Liver (tissue), 9 donors: ENCODE measurements around the gene ZNF223. TPM values are rescaled to one million over a fixed set of nuclear protein-coding genes. Genes with fewer than 3 reads are reported as not detected.

Experiments
- DNase-seq: peaks from one replicate; pipeline ENCODE4 v3.0.0-alpha.2; 2017; ENCODE audit warnings: low spot score
- H3K27ac ChIP-seq, 2 donors: one replicate each; pipeline ENCODE4 v1.7.0; 2013; ENCODE audit warnings: inconsistent platforms in 2 of 2, low read length in 2 of 2, control low read depth in 1 of 2, low read depth in 1 of 2, mild to moderate bottlenecking in 1 of 2
- H3K27me3 ChIP-seq, 4 donors: one replicate each; pipeline versions ENCODE4 v1.6.1 to v1.7.0; 2013; ENCODE audit warnings: low read length in 3 of 4, inconsistent platforms in 1 of 4, mild to moderate bottlenecking in 1 of 4, moderate library complexity in 1 of 4; ENCODE audit not compliant: control insufficient read depth in 4 of 4, insufficient read depth in 4 of 4
- H3K36me3 ChIP-seq, 4 donors: one replicate each; pipeline versions ENCODE4 v1.6.1 to v1.7.0; 2013; ENCODE audit warnings: low read length in 3 of 4, mild to moderate bottlenecking in 3 of 4, low read depth in 1 of 4, moderate library complexity in 1 of 4; ENCODE audit not compliant: control insufficient read depth in 4 of 4, insufficient read depth in 3 of 4
- H3K4me1 ChIP-seq, 4 donors: one replicate each; pipeline versions ENCODE4 v1.6.1 to v1.7.0; 2013; ENCODE audit warnings: low read length in 3 of 4, mild to moderate bottlenecking in 3 of 4, moderate library complexity in 1 of 4; ENCODE audit not compliant: control insufficient read depth in 4 of 4, insufficient read depth in 4 of 4
- H3K4me3 ChIP-seq, 3 donors: one replicate each; pipeline versions ENCODE4 v1.6.1 to v1.7.0; 2013; ENCODE audit warnings: low read length in 3 of 3, control low read depth in 1 of 3, low read depth in 1 of 3, mild to moderate bottlenecking in 1 of 3
- H3K9ac ChIP-seq, 2 donors: one replicate each; pipeline ENCODE4 v1.7.0; 2013; ENCODE audit warnings: low read length in 2 of 2, mild to moderate bottlenecking in 2 of 2, moderate library complexity in 2 of 2, control low read depth in 1 of 2, low read depth in 1 of 2
- H3K9me3 ChIP-seq, 4 donors: one replicate each; pipeline versions ENCODE4 v1.6.1 to v1.7.0; 2013; ENCODE audit warnings: low read length in 3 of 4; ENCODE audit not compliant: control insufficient read depth in 4 of 4
- EGR1 ChIP-seq, 2 donors: IDR thresholded peaks; 2 replicates each; pipeline ENCODE4 v1.6.1; 2016 to 2018; ENCODE audit warnings: antibody characterized with exemption in 2 of 2, low read depth in 2 of 2
- FOXA1 ChIP-seq: IDR thresholded peaks from 2 replicates; pipeline ENCODE4 v1.6.1; 2016; ENCODE audit warnings: antibody characterized with exemption
- FOXA2 ChIP-seq: IDR thresholded peaks from 2 replicates; pipeline ENCODE4 v1.6.1; 2016; ENCODE audit warnings: antibody characterized with exemption
- GABPA ChIP-seq, 2 donors: IDR thresholded peaks in 1 of 2; conservative IDR thresholded peaks in 1 of 2; 2 replicates each; pipeline ENCODE4 v1.6.1; 2016; ENCODE audit warnings: antibody characterized with exemption in 2 of 2, mild to moderate bottlenecking in 1 of 2, moderate library complexity in 1 of 2
- HNF4A ChIP-seq, 2 donors: conservative IDR thresholded peaks; 2 replicates each; pipeline ENCODE4 v1.6.1; 2016; ENCODE audit warnings: antibody characterized with exemption in 2 of 2, mild to moderate bottlenecking in 2 of 2
- HNF4G ChIP-seq: IDR thresholded peaks from 2 replicates; pipeline ENCODE4 v1.6.1; 2016; ENCODE audit warnings: antibody characterized with exemption
- JUND ChIP-seq, 2 donors: IDR thresholded peaks; 2 replicates each; pipeline ENCODE4 v1.6.1; 2016; ENCODE audit warnings: antibody characterized with exemption in 2 of 2
- NR2F2 ChIP-seq: IDR thresholded peaks from 2 replicates; pipeline ENCODE4 v1.6.1; 2016; ENCODE audit warnings: antibody characterized with exemption
- RAD21 ChIP-seq, 2 donors: IDR thresholded peaks; 2 replicates each; pipeline ENCODE4 v1.6.1; 2016; ENCODE audit warnings: antibody characterized with exemption in 2 of 2, mild to moderate bottlenecking in 2 of 2
- RXRA ChIP-seq, 2 donors: IDR thresholded peaks; 2 replicates each; pipeline ENCODE4 v1.6.1; 2017 to 2018; ENCODE audit warnings: antibody characterized with exemption in 2 of 2, mild to moderate bottlenecking in 1 of 2
- SP1 ChIP-seq: IDR thresholded peaks from 2 replicates; pipeline ENCODE4 v1.6.1; 2018; ENCODE audit warnings: antibody characterized with exemption, mild to moderate bottlenecking
- TAF1 ChIP-seq: conservative IDR thresholded peaks from 2 replicates; pipeline ENCODE4 v1.6.1; 2016; ENCODE audit warnings: antibody characterized with exemption, mild to moderate bottlenecking
- YY1 ChIP-seq: IDR thresholded peaks from 2 replicates; pipeline ENCODE4 v1.6.1; 2016; ENCODE audit warnings: antibody characterized with exemption, mild to moderate bottlenecking
- WGBS: extraction: QIAGEN DNeasy Blood & Tissue Kit; methylation state at CpG from one replicate; pipeline ENCODE4 v1.1.7; 2013; 5-methylcytosine and 5-hydroxymethylcytosine counted together
- polyA plus RNA-seq, 2 donors: library from polyadenylated mRNA; stranded (reverse) in 1 of 2; unstranded in 1 of 2; fragments of 200-250 nt in 1 of 2; fragments of >200 nt in 1 of 2; fragmentation: Nextera tagmentation in 1 of 2; extraction: Ambion mirVana in 1 of 2; gene quantifications; one replicate each; pipeline versions ENCODE4 v1.2.1 to v1.2.3, GENCODE V29; 2013 to 2015
- total RNA-seq, 2 donors: library from RNA; depleted of rRNA; stranded (reverse); fragments of >200 nt; gene quantifications; one replicate each; pipeline ENCODE4 v1.2.3, GENCODE V29; 2014
- TF ChIP-seq, protein P1 (sequence below): IDR thresholded peaks from 2 replicates; pipeline ENCODE4 v1.6.1; 2016; ENCODE audit warnings: antibody characterized with exemption
- TF ChIP-seq, protein P2 (sequence below): IDR thresholded peaks from 2 replicates; pipeline ENCODE4 v1.6.1; 2016; ENCODE audit warnings: antibody characterized with exemption, mild to moderate bottlenecking
- TF ChIP-seq, protein P3 (sequence below): fragments of 150-350 bp; IDR thresholded peaks from 2 replicates; pipeline ENCODE4 v1.5.1; 2017; ENCODE audit warnings: improper control_type of control experiment, low read depth, low read length; ENCODE audit not compliant: missing input control
- TF ChIP-seq, protein P4 (sequence below): IDR thresholded peaks from 2 replicates; pipeline ENCODE4 v1.6.1; 2016; ENCODE audit warnings: antibody characterized with exemption
- TF ChIP-seq, protein P5 (sequence below): IDR thresholded peaks from 2 replicates; pipeline ENCODE4 v1.6.1; 2016; ENCODE audit warnings: antibody characterized with exemption
- donor health status: healthy.
- donor health status: healthy.
- donor health status: healthy.
- donor health status: healthy.
- donor health status: healthy.

Gene ZNF223
- total and polyA plus RNA-seq, 4 donors: 1.4 to 2.8 (median 1.9) TPM

DNA sequence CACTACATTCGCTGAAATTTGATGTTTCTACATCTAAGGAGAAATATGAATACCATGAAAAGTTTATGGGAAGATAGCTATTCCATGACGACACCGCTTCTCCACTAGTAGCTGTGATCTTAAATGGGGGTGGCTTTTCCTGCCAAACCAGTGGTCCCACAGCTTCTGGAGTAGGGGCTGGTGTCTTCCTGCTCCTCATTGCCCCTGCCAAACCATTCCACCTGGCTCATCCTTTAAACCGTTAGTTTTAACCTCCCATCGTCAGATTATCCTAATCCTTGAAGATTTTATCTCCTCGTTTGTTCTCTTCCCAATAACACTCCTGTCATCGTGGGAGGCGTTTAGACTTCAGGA lies 49.6 kb upstream of the ZNF223 start:
- Histone ChIP-seq H3K27me3 (no peaks in the 10 kb centered on the region), H3K9ac (peak overlapping the region; percentile 59 to 70), H3K36me3 (peaks cover 0 to 14% (median 7%) of the 10 kb centered on the region in 4 donors), H3K9me3 (peaks cover 14 to 35% (median 24%) of the 10 kb centered on the region in 4 donors), H3K4me3 (peak overlapping the region; percentile 60 to 97 (median 92)), H3K4me1 (peaks cover 5 to 16% (median 13%) of the 10 kb centered on the region in 4 donors), H3K27ac (peak overlapping the region; percentile 58 to 84)
- 11% methylated on average over 8 of the region's 8 CpGs for WGBS
- no peak for TF ChIP-seq SP1
- DNase-seq: no peak

DNA sequence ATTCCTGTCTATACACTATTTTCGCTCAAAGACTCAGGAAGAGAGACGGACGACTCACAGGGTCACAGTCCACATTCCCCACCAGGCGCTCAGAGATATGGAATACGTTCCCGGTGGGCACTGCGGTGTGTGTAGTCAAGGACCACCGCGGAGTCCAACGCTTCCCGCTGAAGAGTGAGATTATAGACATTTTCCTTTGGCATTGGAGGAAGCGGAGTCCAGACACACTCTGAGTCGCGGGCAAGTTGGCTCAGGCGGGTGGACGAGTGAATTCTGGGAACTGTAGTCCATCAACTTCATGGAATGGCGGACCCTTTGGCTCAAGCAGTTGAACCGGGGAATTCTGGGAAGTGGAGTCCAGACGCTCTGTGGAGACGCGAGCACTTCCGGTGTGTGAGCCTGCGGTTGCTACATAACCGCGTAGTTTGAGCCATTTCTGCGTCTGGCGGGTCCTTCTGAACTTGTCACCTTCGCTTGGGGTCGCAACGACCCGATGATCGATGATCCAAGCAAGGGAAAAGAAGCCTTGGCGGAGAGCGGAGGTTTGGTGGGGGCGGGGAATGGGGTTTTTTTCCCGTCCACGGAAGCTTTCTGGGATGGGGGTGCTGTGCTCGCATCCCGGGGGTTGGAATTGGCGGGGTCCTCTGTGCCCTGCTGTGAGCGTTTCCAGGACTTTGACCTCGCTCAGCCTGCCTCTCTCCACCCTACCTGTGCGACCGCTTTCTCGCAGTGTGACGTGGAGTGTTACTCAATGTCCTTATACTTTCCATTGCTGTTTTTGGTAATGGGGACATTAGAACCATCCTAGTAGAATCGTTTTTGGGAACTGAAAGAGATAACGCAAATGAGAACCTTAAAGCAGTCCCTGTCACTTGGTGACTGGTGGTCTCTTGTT lies 49.0 kb upstream of the ZNF223 start, which contains the start of gene ZNF230:
TSS of gene ZNF230 (plus strand) at position 392 of the 895 bp plus-strand sequence. CDS start 4,122 bp downstream, outside the sequence.
- H3K9me3 ChIP-seq: peaks cover 14 to 35% (median 25%) of the 10 kb centered on the region in 4 donors
- H3K4me1 ChIP-seq: peaks cover 5 to 16% (median 13%) of the 10 kb centered on the region in 4 donors
- no peaks in the 10 kb centered on the region for H3K27me3 ChIP-seq
- peak within 1 kb of the TSS; percentile 58 to 84 for H3K27ac ChIP-seq
- peak within 1 kb of the TSS; percentile 60 to 97 (median 92) for H3K4me3 ChIP-seq
- peaks cover 0 to 15% (median 12%) of the 10 kb centered on the region in 4 donors for H3K36me3 ChIP-seq
- peak; percentile 85 for DNase-seq
- WGBS: under 1% methylated on average over 48 of the region's 48 CpGs
- H3K9ac ChIP-seq: peak within 1 kb of the TSS; percentile 70 to 78
- TF ChIP-seq, protein P1, sequence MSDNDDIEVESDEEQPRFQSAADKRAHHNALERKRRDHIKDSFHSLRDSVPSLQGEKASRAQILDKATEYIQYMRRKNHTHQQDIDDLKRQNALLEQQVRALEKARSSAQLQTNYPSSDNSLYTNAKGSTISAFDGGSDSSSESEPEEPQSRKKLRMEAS: peak; percentile 60
- TF ChIP-seq SP1 (peak; percentile 57), RAD21 (IDR thresholded peaks at IDR 0.05) (peak; percentile 37 to 44), TAF1 (peak; percentile 20), NR2F2 (peak; percentile 8), HNF4A (conservative IDR thresholded peaks at IDR 0.05) (peak; percentile 35 to 62), HNF4G (no peak), JUND (IDR thresholded peaks at IDR 0.05) (peak in 1 of 2 donors; percentile 32), EGR1 (IDR thresholded peaks at IDR 0.05; ENCODE audit: low read depth in 2 of 2) (peak in 1 of 2 donors; percentile 59), GABPA (IDR thresholded peaks at IDR 0.05 in 1 of 2, conservative IDR thresholded peaks at IDR 0.05 in 1 of 2) (peak; percentile 83 to 97), FOXA2 (no peak), YY1 (peak; percentile 99), RXRA (IDR thresholded peaks at IDR 0.05) (no peak), FOXA1 (no peak)
- TF ChIP-seq, protein P2, sequence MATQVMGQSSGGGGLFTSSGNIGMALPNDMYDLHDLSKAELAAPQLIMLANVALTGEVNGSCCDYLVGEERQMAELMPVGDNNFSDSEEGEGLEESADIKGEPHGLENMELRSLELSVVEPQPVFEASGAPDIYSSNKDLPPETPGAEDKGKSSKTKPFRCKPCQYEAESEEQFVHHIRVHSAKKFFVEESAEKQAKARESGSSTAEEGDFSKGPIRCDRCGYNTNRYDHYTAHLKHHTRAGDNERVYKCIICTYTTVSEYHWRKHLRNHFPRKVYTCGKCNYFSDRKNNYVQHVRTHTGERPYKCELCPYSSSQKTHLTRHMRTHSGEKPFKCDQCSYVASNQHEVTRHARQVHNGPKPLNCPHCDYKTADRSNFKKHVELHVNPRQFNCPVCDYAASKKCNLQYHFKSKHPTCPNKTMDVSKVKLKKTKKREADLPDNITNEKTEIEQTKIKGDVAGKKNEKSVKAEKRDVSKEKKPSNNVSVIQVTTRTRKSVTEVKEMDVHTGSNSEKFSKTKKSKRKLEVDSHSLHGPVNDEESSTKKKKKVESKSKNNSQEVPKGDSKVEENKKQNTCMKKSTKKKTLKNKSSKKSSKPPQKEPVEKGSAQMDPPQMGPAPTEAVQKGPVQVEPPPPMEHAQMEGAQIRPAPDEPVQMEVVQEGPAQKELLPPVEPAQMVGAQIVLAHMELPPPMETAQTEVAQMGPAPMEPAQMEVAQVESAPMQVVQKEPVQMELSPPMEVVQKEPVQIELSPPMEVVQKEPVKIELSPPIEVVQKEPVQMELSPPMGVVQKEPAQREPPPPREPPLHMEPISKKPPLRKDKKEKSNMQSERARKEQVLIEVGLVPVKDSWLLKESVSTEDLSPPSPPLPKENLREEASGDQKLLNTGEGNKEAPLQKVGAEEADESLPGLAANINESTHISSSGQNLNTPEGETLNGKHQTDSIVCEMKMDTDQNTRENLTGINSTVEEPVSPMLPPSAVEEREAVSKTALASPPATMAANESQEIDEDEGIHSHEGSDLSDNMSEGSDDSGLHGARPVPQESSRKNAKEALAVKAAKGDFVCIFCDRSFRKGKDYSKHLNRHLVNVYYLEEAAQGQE: peak; percentile 56
- TF ChIP-seq, protein P3, sequence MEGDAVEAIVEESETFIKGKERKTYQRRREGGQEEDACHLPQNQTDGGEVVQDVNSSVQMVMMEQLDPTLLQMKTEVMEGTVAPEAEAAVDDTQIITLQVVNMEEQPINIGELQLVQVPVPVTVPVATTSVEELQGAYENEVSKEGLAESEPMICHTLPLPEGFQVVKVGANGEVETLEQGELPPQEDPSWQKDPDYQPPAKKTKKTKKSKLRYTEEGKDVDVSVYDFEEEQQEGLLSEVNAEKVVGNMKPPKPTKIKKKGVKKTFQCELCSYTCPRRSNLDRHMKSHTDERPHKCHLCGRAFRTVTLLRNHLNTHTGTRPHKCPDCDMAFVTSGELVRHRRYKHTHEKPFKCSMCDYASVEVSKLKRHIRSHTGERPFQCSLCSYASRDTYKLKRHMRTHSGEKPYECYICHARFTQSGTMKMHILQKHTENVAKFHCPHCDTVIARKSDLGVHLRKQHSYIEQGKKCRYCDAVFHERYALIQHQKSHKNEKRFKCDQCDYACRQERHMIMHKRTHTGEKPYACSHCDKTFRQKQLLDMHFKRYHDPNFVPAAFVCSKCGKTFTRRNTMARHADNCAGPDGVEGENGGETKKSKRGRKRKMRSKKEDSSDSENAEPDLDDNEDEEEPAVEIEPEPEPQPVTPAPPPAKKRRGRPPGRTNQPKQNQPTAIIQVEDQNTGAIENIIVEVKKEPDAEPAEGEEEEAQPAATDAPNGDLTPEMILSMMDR: no peak
- TF ChIP-seq, protein P4, sequence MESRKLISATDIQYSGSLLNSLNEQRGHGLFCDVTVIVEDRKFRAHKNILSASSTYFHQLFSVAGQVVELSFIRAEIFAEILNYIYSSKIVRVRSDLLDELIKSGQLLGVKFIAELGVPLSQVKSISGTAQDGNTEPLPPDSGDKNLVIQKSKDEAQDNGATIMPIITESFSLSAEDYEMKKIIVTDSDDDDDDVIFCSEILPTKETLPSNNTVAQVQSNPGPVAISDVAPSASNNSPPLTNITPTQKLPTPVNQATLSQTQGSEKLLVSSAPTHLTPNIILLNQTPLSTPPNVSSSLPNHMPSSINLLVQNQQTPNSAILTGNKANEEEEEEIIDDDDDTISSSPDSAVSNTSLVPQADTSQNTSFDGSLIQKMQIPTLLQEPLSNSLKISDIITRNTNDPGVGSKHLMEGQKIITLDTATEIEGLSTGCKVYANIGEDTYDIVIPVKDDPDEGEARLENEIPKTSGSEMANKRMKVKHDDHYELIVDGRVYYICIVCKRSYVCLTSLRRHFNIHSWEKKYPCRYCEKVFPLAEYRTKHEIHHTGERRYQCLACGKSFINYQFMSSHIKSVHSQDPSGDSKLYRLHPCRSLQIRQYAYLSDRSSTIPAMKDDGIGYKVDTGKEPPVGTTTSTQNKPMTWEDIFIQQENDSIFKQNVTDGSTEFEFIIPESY: peak; percentile 96
- TF ChIP-seq, protein P5, sequence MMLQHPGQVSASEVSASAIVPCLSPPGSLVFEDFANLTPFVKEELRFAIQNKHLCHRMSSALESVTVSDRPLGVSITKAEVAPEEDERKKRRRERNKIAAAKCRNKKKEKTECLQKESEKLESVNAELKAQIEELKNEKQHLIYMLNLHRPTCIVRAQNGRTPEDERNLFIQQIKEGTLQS: no peak
